IgD-negative memory B cell (primary cell): ENCODE measurements around the gene TMEM72. TPM values are rescaled to one million over a fixed set of nuclear protein-coding genes. Genes with fewer than 3 reads are reported as not detected.

Experiments
- H3K27ac Mint-ChIP-seq, 3 donors: one replicate each; pipeline ENCODE4 v1.8.0; 2020 to 2022; ENCODE audit warnings: mild to moderate bottlenecking in 3 of 3, mixed read lengths in 3 of 3, moderate library complexity in 1 of 3
- H3K27me3 Mint-ChIP-seq: one replicate; pipeline ENCODE4 v1.8.0; 2021; ENCODE audit warnings: mixed read lengths
- H3K36me3 Mint-ChIP-seq: one replicate; pipeline ENCODE4 v1.8.0; 2020; ENCODE audit warnings: mild to moderate bottlenecking, mixed read lengths
- H3K4me1 Mint-ChIP-seq, 3 donors: one replicate each; pipeline ENCODE4 v1.8.0; 2020 to 2022; ENCODE audit warnings: mixed read lengths in 3 of 3, mild to moderate bottlenecking in 1 of 3
- H3K4me3 Mint-ChIP-seq, 4 donors: one replicate each; pipeline ENCODE4 v1.8.0; 2020 to 2022; ENCODE audit warnings: mild to moderate bottlenecking in 4 of 4, mixed read lengths in 4 of 4, moderate library complexity in 3 of 4
- H3K9me3 Mint-ChIP-seq, 3 donors: one replicate each; pipeline ENCODE4 v1.8.0; 2020 to 2021; ENCODE audit warnings: mixed read lengths in 3 of 3, mild to moderate bottlenecking in 1 of 3
- polyA plus RNA-seq: library from polyadenylated mRNA; unstranded; fragments of 300-500 nt; fragmentation: Illumina TruSeq; gene quantifications from one replicate; pipeline ENCODE4 v1.2.3, GENCODE V29; 2021

TMEM72 gene
- polyA plus RNA-seq, 1 donor from 2014 or later = not detected

- Mint-ChIP-seq H3K27ac (no peak overlapping the region), H3K27me3 (peaks cover 13% of the 10 kb centered on the region)
Measured at GRCh38 chr10:44921061-44921460, 9.9 kb downstream of the TMEM72 start.

DNA sequence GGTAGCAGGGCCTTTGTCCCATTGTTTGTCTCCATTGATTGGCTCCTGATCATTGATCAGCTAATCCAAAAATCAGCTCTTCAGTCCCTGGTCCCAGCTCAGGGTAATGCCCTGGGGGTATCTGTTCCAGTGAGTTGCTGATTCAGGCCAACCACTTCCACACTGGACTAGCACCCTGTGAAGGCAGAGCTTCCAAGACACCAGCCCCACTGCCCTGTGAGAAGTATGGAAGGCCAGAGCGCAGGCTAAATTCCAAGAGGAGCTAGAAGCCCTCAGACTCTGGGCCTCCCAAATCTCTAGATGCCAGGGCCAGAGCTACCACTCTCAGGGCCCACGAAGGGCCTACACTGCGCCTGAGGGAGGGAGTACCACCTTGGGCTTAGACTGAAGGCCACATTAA, 10.4 kb downstream of the TMEM72 start:
- Mint-ChIP-seq H3K4me3 (no peak overlapping the region), H3K9me3 (peaks cover 0 to 13% (median 0%) of the 10 kb centered on the region in 3 donors), H3K27ac (no peak overlapping the region), H3K27me3 (peaks cover 13% of the 10 kb centered on the region), H3K4me1 (no peaks in the 10 kb centered on the region), H3K36me3 (no peaks in the 10 kb centered on the region)

More at GRCh38 chr10:44921061-44921460, 9.9 kb downstream of the TMEM72 start:
- Mint-ChIP-seq H3K4me1 (no peaks in the 10 kb centered on the region), H3K4me3 (no peak overlapping the region), H3K36me3 (no peaks in the 10 kb centered on the region), H3K9me3 (peaks cover 0 to 13% (median 0%) of the 10 kb centered on the region in 3 donors)

GRCh38 chr10:44922021-44922420, 10.9 kb downstream of the TMEM72 start:
- Mint-ChIP-seq H3K27me3 (peaks cover 10% of the 10 kb centered on the region), H3K27ac (no peak overlapping the region), H3K36me3 (no peaks in the 10 kb centered on the region), H3K4me1 (no peaks in the 10 kb centered on the region), H3K4me3 (no peak overlapping the region), H3K9me3 (peaks cover 0 to 12% (median 0%) of the 10 kb centered on the region in 3 donors)

DNA sequence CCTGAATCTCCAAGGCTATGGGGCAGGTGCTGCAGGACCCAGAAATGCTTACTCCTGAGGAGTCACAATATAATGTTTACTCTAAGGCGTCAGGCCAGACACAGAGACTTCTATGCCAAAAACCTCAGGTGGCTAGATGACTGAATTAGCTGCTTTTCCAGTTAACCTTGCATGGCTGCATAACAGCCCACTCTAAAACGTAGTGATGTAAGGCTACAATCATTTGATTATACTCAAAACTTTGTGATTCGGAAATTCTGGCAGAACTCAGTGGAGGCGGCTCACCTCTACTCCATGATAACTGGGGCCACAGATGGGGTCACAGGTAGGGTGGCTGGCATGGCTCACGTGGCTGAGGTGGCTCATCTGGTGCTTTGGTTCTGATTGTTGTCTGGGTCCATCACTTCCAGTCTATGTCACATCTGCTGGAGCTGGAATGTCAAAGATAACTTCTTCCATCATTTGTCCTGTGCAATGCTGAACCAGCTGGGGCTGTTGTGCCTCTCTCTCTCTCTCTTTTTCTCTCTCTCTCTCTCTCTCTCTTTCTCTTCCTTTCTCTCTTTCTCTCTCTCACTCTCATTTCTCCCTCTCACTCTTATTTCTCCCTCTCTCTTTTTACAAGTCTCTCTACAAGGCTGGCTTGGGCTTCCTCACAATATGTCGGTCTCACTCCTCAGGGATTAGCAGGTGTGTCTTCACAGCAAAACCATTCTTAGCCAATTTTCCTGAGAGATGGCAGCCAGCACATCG, 11.8 kb downstream of the TMEM72 start:
- no peak overlapping the region for H3K4me3 Mint-ChIP-seq
- H3K4me1 Mint-ChIP-seq = no peaks in the 10 kb centered on the region
- no peaks in the 10 kb centered on the region for H3K36me3 Mint-ChIP-seq
- no peak overlapping the region for H3K27ac Mint-ChIP-seq
- peaks cover 3% of the 10 kb centered on the region for H3K27me3 Mint-ChIP-seq
- H3K9me3 Mint-ChIP-seq = peaks cover 0 to 3% (median 0%) of the 10 kb centered on the region in 3 donors

DNA sequence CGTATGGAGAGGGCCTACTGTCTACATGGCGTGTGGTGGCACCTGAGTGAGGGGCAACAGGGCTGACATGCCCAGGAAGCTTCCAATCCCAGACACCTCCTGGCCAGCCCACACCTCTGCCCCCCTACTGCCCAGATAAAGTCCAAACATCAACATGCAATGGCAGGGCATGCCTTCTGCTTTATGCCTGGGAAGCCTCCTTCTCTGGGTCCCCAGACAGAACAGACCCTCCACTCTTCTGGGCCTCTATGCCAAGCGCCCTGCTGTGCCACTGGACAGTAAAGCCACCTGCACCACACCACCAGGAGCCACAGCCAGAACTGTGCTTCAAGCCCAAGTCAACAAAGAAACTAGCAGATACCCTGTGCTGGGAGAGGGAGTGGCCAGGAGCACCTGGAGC, 12.5 kb downstream of the TMEM72 start:
- Mint-ChIP-seq H3K4me1 (no peaks in the 10 kb centered on the region), H3K27me3 (peaks cover 3% of the 10 kb centered on the region), H3K27ac (no peak overlapping the region), H3K4me3 (no peak overlapping the region), H3K9me3 (peaks cover 0 to 2% (median 0%) of the 10 kb centered on the region in 3 donors), H3K36me3 (no peaks in the 10 kb centered on the region)

DNA sequence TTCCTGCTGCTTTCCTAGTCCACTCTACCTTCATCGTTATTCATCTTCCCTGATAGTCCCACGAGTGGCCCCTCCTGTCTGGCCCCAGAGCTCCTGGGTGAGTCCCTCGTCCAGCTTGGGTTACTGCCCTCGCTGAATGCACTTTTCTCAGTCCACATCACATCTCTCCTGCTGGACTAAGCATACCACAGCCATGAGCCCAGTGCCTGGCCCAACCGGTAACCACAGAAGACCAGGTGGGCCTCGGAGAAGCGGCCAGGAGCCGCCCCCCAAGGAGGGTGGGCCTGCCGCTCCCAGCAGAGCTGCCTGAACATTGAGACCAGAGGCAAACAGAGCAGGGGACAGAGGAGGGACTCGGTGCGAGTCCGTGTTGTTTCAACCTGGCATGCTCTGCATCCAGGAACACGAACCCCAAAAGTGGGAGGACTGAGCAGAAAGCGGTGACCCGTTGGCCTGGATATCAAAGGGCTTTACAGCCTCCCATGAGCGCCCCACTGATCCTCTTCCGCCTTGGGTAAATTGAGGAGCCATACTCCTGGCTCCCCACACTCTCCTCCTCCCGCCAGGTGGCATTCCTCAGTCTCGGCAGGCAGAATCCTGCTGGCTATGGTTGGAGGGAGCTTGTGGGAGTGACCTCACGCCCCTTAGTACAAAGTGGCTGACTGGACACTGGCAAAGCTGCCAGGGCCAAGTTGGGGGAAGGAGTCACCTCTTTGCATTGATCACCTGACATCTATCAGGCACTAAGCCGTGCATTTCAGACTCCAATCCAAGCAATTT, 13.3 kb downstream of the TMEM72 start:
- H3K4me3 Mint-ChIP-seq = no peak overlapping the region
- no peaks in the 10 kb centered on the region for H3K36me3 Mint-ChIP-seq
- no peaks in the 10 kb centered on the region for H3K4me1 Mint-ChIP-seq
- peaks cover 0 to 2% (median 0%) of the 10 kb centered on the region in 3 donors for H3K9me3 Mint-ChIP-seq
- H3K27me3 Mint-ChIP-seq = peaks cover 3% of the 10 kb centered on the region
- no peak overlapping the region for H3K27ac Mint-ChIP-seq

DNA sequence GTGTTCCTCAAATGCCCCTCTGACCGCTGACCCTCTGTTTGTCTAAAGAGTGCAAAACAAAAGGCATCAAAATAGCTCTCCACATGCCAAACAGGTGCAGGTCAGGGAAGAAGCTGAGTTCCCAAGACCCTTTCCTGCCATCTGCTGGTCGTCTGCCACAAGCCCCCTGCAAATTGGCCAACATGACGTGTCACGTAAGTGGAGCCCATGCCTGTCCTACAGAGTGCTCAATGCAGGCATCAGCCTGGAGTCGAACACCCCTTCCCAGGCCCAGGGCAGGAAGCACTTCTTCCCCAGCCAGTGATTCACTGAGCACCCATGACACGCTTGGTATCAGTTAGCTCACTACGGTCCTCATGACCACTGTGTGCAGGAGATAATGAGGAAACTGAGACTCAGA, 14.1 kb downstream of the TMEM72 start:
- Mint-ChIP-seq H3K4me1 (no peaks in the 10 kb centered on the region), H3K27me3 (peaks cover under 1% of the 10 kb centered on the region), H3K27ac (no peak overlapping the region), H3K4me3 (no peak overlapping the region), H3K36me3 (no peaks in the 10 kb centered on the region), H3K9me3 (peaks cover 0 to 2% (median 0%) of the 10 kb centered on the region in 3 donors)

DNA sequence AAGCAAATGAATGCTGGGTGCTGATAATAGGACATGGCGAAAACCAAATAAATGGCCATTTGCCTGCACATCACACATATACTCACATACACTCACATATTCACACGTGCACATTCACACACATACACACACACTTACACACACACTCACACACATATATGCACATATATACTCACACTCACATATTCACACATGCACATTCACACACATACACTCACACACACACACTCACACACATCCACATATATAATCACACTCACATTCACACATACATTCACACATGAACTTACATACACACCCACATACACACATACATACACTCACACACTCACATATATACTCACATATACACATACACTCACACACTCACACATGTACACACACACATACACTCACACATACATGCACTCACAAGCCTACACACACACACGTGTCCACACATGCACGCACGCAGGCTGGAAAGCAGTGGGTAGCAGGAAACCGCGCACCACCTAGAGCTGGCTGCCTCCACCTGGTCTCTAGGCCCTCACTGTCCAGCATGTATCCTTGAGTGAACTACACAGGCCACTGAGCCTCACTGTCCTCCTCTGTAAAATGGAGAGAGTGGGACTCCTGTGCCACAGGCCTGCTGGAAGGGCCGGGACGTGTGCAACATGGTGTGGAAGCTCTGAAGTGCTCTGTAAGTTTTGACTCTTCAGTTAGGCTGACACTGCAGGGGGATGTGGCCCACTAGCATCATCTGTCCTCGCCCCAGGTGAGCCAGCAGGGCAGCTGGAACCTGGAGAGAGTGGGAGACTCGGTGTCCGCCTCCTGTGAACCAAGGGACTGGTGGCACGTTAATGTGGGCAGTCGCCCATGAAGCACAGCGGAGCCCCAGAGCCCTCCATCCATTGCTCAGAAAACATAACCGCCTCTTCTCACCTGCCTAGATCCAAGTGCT, 14.9 kb downstream of the TMEM72 start:
- Mint-ChIP-seq H3K4me3 (no peak overlapping the region), H3K36me3 (no peaks in the 10 kb centered on the region), H3K4me1 (no peaks in the 10 kb centered on the region), H3K27ac (no peak overlapping the region), H3K27me3 (no peaks in the 10 kb centered on the region), H3K9me3 (peaks cover 0 to 2% (median 0%) of the 10 kb centered on the region in 3 donors)

- Mint-ChIP-seq H3K36me3 (no peaks in the 10 kb centered on the region), H3K27me3 (no peaks in the 10 kb centered on the region), H3K27ac (no peak overlapping the region), H3K9me3 (peaks cover 0 to 2% (median 0%) of the 10 kb centered on the region in 3 donors), H3K4me3 (no peak overlapping the region), H3K4me1 (no peaks in the 10 kb centered on the region)
Measured at GRCh38 chr10:44926751-44927351, 15.7 kb downstream of the TMEM72 start.

- peaks cover 0 to 2% (median 0%) of the 10 kb centered on the region in 3 donors for H3K9me3 Mint-ChIP-seq
- H3K36me3 Mint-ChIP-seq = no peaks in the 10 kb centered on the region
- no peak overlapping the region for H3K27ac Mint-ChIP-seq
- H3K27me3 Mint-ChIP-seq = no peaks in the 10 kb centered on the region
- H3K4me1 Mint-ChIP-seq = no peaks in the 10 kb centered on the region
- H3K4me3 Mint-ChIP-seq = no peak overlapping the region
Measured at GRCh38 chr10:44927352-44927751, 16.2 kb downstream of the TMEM72 start.

GRCh38 chr10:44928462-44928861, 17.3 kb downstream of the TMEM72 start:
- no peaks in the 10 kb centered on the region for H3K27me3 Mint-ChIP-seq
- no peak overlapping the region for H3K27ac Mint-ChIP-seq
- no peaks in the 10 kb centered on the region for H3K4me1 Mint-ChIP-seq
- no peaks in the 10 kb centered on the region for H3K9me3 Mint-ChIP-seq
- no peak overlapping the region for H3K4me3 Mint-ChIP-seq
- no peaks in the 10 kb centered on the region for H3K36me3 Mint-ChIP-seq

DNA sequence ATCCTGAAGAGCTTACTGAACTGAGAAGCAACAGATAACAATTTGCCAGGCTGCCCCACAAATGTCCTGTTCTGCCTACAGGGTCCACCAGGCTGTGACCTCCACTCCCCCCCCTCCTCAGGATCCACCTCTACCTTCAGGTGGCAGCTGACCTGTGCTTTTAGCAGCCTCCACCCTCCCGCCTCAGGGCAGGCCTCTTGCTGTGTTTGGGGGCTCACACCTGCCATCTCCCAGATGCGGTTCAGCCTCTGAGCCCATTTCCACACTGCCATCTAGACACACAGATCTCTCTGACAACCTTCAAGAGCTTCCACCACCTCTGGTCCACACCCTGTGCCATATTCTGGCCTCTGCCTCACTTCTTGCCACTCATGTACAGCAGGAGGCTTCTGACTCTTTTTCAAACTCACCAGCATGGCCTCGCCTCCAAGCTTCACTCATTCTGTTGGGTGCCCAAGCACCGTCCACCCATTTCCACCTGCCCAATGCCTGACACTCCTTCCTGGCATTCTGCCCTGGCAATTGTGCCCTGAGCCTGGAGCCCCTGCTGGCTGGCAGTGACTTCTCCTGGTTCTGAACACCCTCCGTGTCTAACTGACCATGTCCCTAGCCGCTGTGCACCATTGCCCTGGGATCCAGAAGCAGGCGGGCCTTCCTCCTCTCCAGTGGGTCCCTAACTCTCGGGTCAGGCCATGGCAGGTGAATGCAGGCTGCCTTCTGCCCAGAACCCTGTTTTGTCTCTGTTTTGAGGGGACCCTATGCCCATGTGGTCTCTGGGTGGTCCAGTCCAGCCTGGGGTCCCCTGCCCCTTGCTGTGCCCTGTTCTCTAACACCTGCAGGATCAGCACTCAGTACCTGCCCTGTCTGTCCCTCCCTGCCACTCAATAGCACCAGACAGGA, 18.5 kb downstream of the TMEM72 start:
- no peaks in the 10 kb centered on the region for H3K9me3 Mint-ChIP-seq
- no peaks in the 10 kb centered on the region for H3K27me3 Mint-ChIP-seq
- H3K36me3 Mint-ChIP-seq = no peaks in the 10 kb centered on the region
- no peak overlapping the region for H3K27ac Mint-ChIP-seq
- H3K4me3 Mint-ChIP-seq = peak overlapping the region in 1 of 4 donors; percentile 51
- H3K4me1 Mint-ChIP-seq = no peaks in the 10 kb centered on the region

DNA sequence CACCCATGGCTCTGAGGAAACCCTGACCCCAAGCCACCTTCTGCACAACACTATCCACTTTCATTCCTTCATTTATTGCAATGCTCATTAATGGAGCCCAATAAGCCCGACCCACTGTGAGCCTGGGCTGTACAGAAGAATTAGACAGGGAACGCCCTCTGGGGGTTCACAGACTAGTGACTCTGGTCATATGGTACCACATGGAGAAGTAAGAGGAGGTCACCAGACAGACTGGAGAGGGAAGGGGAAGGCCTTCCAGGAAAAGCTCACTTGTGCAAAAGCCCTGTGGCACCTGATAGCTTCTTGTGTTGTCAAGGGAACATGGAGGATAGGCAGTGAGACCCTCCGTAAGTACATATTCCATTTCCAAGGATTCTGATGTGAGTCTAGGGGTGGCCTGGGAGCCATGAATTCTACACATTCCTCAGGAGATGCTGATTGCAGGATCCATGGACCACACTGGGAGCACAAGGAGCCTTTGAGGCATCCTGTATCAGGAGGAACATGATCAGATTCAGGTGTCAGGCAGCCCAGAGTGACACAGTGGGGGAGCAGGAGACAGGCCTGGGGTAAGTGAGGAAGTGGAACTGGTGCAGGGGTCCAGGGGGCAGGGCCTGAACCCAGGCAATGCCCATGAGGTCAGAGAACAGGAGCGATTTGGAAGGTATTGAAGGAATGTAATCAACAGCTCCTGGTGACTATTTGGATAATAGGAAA, 19.9 kb downstream of the TMEM72 start:
- Mint-ChIP-seq H3K27ac (peak overlapping the region in 1 of 3 donors; percentile 50), H3K36me3 (no peaks in the 10 kb centered on the region), H3K9me3 (no peaks in the 10 kb centered on the region), H3K4me3 (no peak overlapping the region), H3K4me1 (no peaks in the 10 kb centered on the region), H3K27me3 (no peaks in the 10 kb centered on the region)
